ENCODE data around the gene CCL2. TPM values are rescaled to one million over a fixed set of nuclear protein-coding genes. Genes with fewer than 3 reads are reported as not detected.

CCL2 gene
- total RNA-seq, 4 donors from 2014 or later, result 1.2 to 19.8 (median 6.6) TPM; not detected in 1

DNA sequence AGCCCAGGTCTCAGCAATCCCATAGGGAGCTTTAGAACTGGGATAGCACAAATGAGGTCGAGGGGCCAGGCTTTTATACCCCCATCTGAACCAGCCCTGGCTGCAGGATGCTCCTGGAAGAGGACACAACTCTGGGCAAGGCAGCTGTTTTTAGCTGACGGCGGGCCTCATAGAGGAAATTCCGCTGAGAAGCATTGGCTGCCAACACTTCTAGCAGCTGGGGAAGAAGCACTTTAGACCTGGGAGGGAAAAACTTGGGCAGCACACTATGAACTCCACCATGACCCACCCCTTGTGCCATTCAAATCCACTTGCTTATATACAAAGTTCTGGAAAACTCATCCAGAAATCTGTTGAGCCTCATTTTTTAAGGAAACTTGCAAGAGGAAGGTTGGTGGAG, 35.5 kb downstream of the CCL2 start:
- Histone ChIP-seq H3K36me3 (no peaks in the 10 kb centered on the region), H3K27me3 (no peaks in the 10 kb centered on the region), H3K9me3 (no peaks in the 10 kb centered on the region), H3K4me3 (no peak overlapping the region), H3K4me1 (no peaks in the 10 kb centered on the region), H3K27ac (no peak overlapping the region)
- TF ChIP-seq POLR2A (IDR thresholded peaks at IDR 0.05), result no peak
- TF ChIP-seq, protein P1, sequence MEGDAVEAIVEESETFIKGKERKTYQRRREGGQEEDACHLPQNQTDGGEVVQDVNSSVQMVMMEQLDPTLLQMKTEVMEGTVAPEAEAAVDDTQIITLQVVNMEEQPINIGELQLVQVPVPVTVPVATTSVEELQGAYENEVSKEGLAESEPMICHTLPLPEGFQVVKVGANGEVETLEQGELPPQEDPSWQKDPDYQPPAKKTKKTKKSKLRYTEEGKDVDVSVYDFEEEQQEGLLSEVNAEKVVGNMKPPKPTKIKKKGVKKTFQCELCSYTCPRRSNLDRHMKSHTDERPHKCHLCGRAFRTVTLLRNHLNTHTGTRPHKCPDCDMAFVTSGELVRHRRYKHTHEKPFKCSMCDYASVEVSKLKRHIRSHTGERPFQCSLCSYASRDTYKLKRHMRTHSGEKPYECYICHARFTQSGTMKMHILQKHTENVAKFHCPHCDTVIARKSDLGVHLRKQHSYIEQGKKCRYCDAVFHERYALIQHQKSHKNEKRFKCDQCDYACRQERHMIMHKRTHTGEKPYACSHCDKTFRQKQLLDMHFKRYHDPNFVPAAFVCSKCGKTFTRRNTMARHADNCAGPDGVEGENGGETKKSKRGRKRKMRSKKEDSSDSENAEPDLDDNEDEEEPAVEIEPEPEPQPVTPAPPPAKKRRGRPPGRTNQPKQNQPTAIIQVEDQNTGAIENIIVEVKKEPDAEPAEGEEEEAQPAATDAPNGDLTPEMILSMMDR (IDR thresholded peaks at IDR 0.05), result no peak
- DNase-seq, result no peak

GRCh38 chr17:34291721-34292348, 36.8 kb downstream of the CCL2 start:
- no peak overlapping the region for H3K27ac ChIP-seq
- H3K4me3 ChIP-seq, result no peak overlapping the region
- no peak for TF ChIP-seq POLR2A (IDR thresholded peaks at IDR 0.05)
- TF ChIP-seq, protein P1 (IDR thresholded peaks at IDR 0.05), result no peak

GRCh38 chr17:34299027-34299426, 43.9 kb downstream of the CCL2 start:
- peaks cover 0 to 7% (median 0%) of the 10 kb centered on the region in 4 donors for H3K4me1 ChIP-seq
- H3K27me3 ChIP-seq, result no peaks in the 10 kb centered on the region
- no peaks in the 10 kb centered on the region for H3K36me3 ChIP-seq
- H3K9me3 ChIP-seq, result no peaks in the 10 kb centered on the region
- no peak overlapping the region for H3K27ac ChIP-seq
- DNase-seq, result no peak
- TF ChIP-seq, protein P1 (IDR thresholded peaks at IDR 0.05), result no peak
- no peak for TF ChIP-seq POLR2A (IDR thresholded peaks at IDR 0.05)
- no peak overlapping the region for H3K4me3 ChIP-seq

More at GRCh38 chr17:34291721-34292348, 36.8 kb downstream of the CCL2 start:
- DNase-seq, result no peak
- Histone ChIP-seq H3K27me3 (no peaks in the 10 kb centered on the region), H3K9me3 (no peaks in the 10 kb centered on the region), H3K36me3 (no peaks in the 10 kb centered on the region), H3K4me1 (no peaks in the 10 kb centered on the region)

GRCh38 chr17:34299956-34300577, 45.0 kb downstream of the CCL2 start:
- no peaks in the 10 kb centered on the region for H3K36me3 ChIP-seq
- no peak for DNase-seq
- H3K27ac ChIP-seq, result peak overlapping the region in 2 of 4 donors; percentile 4 to 39
- H3K9me3 ChIP-seq, result no peaks in the 10 kb centered on the region
- no peaks in the 10 kb centered on the region for H3K27me3 ChIP-seq
- no peak overlapping the region for H3K4me3 ChIP-seq
- peaks cover 0 to 7% (median 0%) of the 10 kb centered on the region in 4 donors for H3K4me1 ChIP-seq
- TF ChIP-seq, protein P1 (IDR thresholded peaks at IDR 0.05), result no peak
- TF ChIP-seq POLR2A (IDR thresholded peaks at IDR 0.05), result no peak

DNA sequence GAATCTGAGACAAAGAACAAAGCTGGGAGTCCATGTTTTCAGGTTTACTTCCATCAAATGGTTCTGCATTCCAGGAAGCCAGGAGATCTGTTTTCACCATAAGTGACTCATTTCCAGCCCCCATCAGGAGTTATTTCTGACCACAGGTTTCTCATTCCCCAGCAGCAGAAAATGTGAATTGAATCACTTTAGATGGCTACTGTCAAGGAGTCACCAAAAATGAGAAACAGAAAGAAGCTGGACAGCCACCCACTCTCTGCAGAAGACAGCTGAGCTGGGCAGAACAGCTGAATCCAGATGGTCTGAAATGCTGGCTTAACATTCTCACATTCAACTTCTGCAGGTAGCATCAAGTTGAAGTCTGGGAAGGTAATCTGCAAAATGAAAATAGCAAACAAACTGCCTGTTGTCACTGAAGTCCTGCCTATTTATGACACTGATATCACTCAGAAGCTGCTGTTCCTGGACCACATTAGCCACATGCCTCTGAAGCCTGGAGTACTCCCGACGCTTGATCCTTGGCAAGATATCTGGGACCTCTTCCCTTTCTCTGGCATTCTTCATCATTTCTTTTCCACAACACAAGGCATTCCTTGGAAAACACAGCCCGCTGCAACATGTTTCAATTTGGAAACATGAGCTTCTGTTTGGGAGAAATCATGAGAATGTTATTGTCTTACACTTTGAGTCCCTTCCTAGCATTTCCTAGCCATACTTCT, 45.7 kb downstream of the CCL2 start:
- Histone ChIP-seq H3K36me3 (no peaks in the 10 kb centered on the region), H3K4me1 (peaks cover 0 to 7% (median 0%) of the 10 kb centered on the region in 4 donors), H3K4me3 (no peak overlapping the region), H3K9me3 (no peaks in the 10 kb centered on the region), H3K27me3 (no peaks in the 10 kb centered on the region), H3K27ac (peak overlapping the region in 1 of 4 donors; percentile 39)
- DNase-seq, result no peak
- TF ChIP-seq POLR2A (IDR thresholded peaks at IDR 0.05), result no peak
- TF ChIP-seq, protein P1 (IDR thresholded peaks at IDR 0.05), result no peak

All from Peyer's patch (tissue), 4 donors.